HFF-Myc (cell line): ENCODE results near the gene BEND7.

Source experiments
- DNase-seq: peaks from one replicate; pipeline ENCODE4 v3.0.0-alpha.2; 2011; ENCODE audit warnings: low read depth; ENCODE audit errors: extremely low read depth
- H3K4me3 ChIP-seq: replicated peaks from 2 replicates; pipeline ENCODE4 v1.5.1; 2011; ENCODE audit warnings: low read depth, mild to moderate bottlenecking, control low read depth, low read length
- CTCF ChIP-seq: IDR thresholded peaks from 2 replicates; pipeline ENCODE4 v1.5.1; 2012; ENCODE audit warnings: mild to moderate bottlenecking, low read depth, low read length, control low read depth; ENCODE audit errors: missing control alignments

The BEND7 gene

GRCh38 chr10:13528875-13529713 is at the start of gene BEND7:
TSS of gene BEND7 (minus strand) at chr10:13529014. CDS start at chr10:13528533, 481 bp downstream.
- DNase-seq: no peak
- no peak for TF ChIP-seq CTCF
- peak within 1 kb of the TSS; percentile 39 for H3K4me3 ChIP-seq

GRCh38 chr10:13573960-13574359 is 45.1 kb upstream of the BEND7 start:
- TF ChIP-seq CTCF: no peak
- no peak overlapping the region for H3K4me3 ChIP-seq
- no peak for DNase-seq

- no peak overlapping the region for H3K4me3 ChIP-seq
- TF ChIP-seq CTCF: no peak
- DNase-seq: no peak
Measured at GRCh38 chr10:13571541-13571940, 42.7 kb upstream of the BEND7 start.

- no peak for DNase-seq
- no peak for TF ChIP-seq CTCF
- no peak overlapping the region for H3K4me3 ChIP-seq
Measured at GRCh38 chr10:13567030-13567429, 38.2 kb upstream of the BEND7 start.

GRCh38 chr10:13564576-13564975 is 35.8 kb upstream of the BEND7 start:
- no peak for TF ChIP-seq CTCF
- H3K4me3 ChIP-seq: no peak overlapping the region
- DNase-seq: no peak

GRCh38 chr10:13563481-13564445 is 34.9 kb upstream of the BEND7 start:
- DNase-seq: no peak
- no peak overlapping the region for H3K4me3 ChIP-seq
- no peak for TF ChIP-seq CTCF
